Hepatic stellate cell (primary cell): Measurements from ENCODE around the gene FABP1.

Experiments used
- DNase-seq: peaks from one replicate; pipeline ENCODE4 v3.0.0; 2011; ENCODE audit warnings: low spot score

FABP1 gene

DNA sequence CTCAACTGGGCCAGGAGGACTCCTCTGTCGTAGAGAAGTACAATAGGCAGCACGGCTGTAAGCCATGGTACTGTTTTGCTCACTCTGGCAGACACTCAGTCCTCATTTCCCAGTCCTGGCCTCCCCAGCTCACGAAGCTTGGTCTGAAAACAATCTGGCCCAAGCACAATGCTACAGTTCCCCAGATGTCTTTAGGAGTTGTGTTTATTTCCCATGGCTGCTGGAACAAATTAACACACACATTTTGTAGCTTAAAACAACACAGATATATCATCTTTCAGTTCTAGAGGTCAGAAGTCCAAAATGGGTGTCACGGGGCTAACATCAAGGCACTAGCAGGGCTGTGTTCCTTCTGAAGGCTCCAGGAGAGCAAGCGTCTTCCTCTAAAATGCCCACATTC, 13.0 kb downstream of the FABP1 start:
- no peak for DNase-seq

DNA sequence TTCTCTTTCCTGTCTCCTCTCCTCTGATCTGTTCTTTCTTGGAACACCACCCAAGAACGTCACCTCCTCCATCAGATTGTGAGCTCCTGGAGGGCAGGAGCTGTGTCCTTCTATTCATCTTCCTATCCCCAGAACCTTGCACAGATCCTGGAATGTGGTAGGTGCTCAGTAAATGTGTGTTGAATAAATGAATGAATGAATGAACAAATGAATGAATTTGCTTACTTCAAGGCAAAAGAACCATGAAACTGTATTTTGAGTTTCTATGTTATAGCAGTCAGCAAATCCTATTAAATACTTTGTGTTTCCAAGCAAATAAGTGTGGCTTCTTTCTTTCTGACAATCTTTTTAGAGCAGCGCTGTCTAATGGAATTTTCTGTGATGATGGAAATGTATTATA, 14.8 kb downstream of the FABP1 start:
- no peak for DNase-seq

DNA sequence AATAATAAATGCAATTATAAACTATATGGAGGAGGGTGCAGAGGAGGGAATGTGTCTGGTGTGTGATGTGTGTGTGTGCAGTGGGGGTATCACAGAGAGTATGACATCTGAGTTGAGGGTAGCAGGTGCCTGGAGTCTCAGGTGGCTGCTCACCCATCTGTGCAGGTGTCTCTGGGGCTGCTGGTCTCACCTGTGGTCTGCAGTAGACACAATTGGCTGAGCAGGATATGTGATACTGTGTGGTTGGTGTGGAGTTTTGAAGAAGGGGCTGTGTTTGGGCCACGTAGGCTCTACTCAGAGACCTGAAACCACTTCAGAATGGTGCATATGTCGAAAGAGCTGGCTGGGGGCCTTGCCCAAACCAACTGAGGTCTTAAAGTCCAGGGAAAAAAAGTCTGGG, 17.0 kb downstream of the FABP1 start:
- no peak for DNase-seq

DNA sequence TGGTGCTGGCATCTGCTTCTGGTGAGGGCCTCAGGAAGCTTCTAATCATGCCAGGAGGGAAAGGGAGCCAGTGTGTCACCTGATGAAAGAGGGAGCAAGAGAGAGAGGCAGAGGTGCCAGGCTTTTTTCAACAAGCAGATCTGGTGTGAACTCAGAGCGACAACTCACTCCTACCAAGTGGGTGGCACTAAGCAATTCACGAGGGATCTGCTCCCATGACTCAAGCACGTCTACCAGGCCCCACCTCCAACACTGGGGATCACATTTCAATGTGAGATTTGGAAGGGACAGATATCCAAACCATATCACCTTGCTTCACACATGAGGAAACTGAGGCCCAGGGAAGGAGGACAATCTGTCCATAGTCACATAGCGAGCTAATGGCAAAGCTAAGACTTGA, 19.1 kb downstream of the FABP1 start:
- DNase-seq = no peak

DNA sequence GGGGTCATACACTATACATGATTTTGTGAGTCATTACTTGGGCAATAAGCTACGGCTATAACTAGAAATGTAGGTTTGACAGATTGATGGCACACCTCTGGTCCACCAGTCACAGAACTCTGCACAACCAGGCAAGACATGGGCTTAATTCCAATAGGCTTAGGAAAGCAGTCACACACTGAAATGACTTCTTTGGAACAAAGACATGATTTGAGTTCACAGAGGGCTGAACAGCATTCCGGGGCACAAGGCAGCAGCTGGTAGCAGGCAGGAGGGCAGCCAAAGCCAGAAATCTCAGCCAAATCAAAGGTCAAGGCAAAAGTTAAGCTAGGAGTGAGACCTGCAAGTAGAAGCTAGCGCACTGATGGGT, 27.4 kb downstream of the FABP1 start:
- no peak for DNase-seq

DNA sequence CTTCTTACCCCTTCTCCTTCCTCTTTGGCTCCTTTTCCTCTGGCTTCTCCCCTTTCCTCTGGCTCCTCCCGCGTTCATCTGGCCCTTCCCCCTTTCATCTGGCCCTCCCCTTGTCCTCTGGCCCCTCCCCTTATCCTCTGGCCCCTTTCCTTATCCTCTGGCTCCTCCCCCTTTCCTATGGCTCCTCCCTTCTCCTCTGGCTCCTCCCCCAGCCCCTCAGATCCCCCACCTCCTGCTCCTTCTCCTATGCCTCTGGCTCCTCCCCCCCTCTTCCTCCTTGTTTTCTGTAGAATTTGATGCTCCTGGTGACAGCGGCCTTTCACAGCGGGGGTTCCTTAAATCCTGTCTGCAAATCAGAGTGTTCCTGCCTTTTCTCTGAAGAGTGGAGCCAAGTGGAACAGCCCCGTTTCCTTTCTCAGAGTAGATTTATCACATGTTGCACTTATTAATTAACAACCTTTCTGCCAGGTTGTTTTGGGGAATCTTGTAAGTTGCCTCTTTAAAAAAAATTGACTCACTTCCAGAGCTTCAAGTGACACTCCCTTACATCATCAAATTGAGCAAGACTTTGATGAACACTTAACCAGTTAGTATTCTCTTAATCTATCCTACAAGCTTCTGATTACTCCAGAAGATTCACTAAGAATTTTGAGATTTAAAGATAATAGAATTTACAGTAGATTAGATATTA, 27.9 kb downstream of the FABP1 start:
- no peak for DNase-seq

DNA sequence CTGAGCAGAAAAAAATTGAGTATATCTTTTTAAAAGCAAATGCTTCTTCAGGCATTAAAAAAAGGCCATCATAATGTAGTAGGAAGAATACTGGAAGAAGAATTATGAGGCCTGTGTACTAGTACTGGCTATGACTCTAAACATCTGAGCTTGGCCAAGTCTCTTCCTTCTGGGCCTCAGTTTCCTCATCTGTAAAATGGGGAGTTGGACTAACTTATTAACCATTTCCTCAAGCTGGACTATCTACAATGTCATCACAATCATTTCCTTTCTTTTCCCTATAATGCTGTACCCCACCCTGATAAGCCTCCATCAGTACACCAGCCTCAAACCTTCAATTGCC, 29.3 kb downstream of the FABP1 start:
- no peak for DNase-seq

DNA sequence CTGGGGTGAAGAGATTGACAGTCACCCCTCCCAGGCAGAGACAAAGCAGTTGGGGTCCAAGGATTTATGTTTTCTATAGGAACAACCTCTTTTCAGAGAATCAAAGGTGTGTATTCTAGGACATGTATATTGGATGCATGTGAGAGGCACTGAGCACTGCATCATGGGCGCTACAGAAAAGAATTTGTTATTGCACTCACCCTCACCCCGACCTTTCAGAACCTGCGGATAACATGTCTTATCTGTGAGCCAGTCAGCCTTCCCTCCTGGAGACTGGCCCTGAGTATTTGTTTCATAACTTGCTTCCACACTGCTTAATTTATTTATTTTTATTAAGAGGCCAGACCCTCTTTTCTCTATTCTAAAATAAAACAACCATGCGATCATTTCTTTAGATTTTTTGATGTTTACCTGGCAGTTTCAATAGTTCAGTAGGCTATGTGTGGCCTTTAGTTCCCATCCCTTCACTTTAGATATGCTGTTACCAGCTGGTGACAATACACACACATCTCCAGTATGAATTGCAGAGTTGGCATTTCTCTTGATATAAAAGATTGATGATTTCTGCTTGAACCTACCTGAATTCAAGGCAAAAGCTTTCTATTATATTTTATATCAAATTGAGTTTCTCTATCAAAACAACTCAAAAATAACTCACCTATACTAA, 29.8 kb downstream of the FABP1 start:
- DNase-seq = no peak

DNA sequence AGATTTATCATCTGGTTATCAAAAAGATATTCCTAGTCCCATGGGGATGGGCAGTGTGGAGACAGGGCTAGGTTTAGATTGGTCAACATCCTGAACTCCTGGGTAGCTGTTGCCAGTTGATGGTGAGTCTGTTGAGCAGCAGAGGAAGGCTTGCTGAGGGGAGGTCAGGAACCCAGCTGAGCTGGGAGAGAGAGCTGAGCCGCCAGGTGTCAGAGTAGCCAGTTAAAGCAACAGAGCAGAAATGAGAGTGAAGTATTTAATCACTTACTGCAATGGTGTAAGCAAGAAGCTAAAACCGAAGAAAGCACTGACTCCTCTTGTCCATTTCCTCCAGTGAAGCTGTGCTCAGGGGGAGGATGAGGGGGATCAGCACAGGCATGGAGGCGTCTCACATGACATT, 30.7 kb downstream of the FABP1 start:
- DNase-seq = no peak

DNA sequence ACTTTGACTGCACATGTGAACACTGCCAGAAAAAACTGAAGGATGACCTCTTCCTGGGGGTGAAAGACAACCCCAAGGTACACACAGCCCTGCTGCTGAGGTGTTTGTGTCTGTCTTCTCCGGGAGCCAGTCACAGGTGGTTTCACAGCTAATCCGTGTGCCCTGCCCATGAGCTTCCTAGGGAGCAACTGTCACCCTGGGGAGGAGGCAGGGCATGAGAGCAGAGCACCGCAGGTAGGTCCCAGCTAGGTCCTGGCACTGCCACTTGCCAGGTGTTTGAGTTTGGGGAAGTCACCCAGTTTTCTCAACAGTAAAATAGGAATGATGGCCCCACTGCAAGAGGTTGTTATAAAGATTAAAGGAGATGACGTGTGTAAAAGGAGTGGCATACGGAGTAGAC, 31.2 kb downstream of the FABP1 start:
- no peak for DNase-seq

DNA sequence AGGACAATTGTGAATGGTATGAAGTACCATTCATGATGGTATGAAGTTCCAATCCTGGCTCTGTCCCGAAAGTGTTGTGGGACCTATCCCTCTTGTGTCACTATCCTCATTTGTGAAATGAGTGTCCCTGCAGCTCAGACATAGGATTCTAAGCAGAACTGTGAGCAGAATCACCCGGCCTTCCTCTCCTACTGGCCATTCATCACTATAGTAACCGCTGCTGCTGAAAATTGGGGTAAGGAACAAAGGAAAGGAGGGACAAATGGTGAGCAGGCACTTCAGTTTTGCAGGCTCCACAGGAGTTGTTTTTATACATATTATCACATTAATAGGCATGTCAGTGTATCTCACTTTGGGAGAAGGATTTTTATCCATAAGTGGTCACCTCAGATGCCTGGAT, 32.8 kb downstream of the FABP1 start:
- no peak for DNase-seq

DNA sequence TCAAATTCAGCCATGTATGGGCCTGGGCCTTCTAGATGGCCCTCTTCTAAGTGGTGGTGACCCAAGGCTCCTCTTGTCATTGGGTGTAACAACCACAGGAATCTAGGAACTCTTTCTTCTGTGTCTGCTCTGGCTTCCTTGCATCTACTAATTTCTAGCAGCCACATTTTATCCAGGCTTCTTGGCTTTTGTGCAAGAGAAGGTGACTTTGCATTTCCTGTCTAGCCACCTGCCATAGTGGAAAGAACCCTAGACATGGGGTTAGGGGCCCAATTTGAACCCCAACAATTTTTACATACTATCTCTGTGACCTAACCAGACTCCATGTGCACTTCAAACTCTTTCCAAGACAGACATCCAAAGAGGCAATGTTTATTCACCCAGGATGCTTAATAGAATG, 35.1 kb downstream of the FABP1 start:
- no peak for DNase-seq

DNA sequence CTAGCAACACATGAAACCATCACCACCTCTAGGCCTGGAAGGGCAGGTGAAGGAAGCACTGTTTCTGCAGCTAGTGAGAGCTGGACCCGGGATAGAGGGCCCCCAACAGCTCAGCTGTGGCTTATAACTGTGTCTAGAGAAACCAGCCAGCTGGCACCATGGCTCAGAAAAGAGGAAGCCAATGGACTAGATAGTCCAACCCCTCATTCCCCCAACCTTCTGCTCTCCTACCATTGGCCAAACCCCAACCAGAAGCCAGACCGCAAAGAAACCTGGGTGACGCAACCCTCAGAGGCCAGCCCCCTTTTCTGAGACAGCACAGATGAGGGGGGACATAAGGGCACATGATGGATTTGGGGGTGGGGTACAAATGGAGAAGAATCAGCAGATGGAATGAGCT, 35.9 kb downstream of the FABP1 start:
- DNase-seq = no peak

DNA sequence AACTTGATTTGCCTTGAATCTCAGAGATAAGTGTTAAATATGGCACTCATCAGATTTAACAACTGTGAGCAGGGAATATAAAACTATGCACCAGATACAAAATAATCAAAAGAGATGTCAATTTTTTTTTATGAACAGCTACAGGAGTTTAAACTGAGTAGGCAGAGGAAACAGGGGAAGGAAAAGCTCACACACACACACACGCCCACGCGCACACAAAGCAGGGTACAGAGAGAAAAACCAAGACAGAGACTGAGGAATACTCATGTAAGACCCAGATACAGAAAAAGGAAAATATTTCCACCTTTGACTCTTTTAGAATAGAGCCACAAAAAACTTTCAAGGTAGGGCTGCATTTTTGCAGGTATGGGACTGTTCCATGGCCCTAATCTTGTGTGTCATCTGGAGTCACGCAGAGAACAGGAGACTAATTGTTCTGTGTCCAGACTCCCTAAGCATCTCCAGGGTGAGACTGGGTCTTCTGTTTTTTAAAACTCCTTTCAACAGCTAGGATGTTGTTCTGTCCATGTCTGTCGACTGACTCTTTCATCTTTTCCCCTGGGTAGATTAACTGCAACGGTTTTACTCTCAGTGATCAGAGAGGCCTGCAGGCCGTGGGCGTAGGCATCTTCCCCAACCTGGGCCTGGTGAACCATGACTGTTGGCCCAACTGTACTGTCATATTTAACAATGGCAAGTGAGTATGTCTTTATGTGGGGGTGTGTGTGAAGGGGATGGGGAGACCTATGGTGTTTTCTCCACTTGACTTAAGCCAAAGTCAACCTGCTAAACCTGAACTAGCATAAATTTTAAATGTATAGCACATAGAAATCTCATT, 37.2 kb downstream of the FABP1 start:
- no peak for DNase-seq

DNA sequence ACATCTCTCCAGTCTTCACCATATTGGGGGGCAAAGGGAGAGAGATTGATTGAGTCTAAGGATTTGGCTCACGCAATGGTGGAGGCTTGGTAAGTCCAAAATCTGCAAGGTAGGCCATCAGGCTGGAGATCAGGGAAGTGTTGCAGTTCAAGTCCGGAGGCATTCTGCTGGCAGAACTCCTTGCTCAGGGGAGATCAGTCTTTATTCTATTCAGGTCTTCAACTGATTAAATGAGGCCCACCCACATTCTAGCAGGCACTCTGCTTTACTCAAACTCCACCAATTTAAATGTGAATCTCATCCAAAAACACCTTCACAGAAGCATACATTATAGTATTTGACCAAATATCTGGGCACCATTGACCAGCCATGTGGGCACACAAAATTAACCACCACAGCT, 38.9 kb downstream of the FABP1 start:
- no peak for DNase-seq

DNA sequence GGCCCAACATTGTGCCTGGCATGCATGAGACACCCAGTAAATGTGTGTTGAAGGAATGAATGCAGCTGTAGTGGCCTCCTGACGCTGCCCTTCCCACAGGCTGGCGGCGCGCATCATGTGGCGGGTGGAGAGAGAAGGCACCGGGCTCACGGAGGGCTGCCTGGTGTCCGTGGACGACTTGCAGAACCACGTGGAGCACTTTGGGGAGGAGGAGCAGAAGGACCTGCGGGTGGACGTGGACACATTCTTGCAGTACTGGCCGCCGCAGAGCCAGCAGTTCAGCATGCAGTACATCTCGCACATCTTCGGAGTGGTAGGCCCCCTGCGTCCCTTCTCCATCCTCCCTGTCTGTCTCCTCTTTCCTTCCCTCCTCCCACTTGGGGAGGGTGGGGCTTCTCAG, 40.1 kb downstream of the FABP1 start:
- no peak for DNase-seq

DNA sequence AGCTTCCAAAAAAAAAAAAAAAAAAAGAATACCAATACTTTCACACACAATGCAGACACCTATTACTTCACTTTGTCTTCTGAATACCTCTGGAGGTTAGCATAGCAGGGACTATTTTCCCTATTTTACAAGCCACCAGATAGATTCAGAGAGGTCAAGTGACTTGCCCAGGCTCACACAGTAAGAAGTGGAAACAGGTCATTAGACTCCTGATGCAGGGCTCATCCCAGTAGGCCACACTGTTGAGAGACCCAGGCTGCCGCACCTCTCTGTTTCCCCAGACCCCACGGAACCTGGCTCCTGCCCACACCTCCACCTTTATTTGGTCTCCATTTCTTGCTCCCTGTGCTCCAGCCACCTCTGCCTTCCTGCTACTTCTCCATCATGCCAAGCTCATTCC, 40.8 kb downstream of the FABP1 start:
- DNase-seq = no peak

DNA sequence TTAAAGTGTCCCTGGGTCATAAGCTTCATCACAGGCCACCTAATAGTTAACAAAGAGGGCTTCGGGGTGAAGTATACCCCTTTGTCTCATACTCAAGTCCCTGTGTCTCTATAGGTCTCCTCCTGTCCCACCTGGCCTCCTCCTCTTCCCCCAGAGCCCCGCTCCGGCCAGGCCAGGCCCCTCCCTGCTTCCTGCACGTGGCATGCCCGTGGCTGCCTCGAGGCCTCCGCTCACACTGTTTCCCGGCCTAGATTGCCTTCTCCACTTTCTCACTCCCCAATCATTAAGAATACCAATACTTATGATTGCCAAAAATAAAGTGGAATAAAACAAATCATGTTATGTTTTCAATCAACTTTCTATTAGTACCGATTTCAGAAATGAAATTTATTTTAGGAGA, 41.5 kb downstream of the FABP1 start:
- no peak for DNase-seq

DNA sequence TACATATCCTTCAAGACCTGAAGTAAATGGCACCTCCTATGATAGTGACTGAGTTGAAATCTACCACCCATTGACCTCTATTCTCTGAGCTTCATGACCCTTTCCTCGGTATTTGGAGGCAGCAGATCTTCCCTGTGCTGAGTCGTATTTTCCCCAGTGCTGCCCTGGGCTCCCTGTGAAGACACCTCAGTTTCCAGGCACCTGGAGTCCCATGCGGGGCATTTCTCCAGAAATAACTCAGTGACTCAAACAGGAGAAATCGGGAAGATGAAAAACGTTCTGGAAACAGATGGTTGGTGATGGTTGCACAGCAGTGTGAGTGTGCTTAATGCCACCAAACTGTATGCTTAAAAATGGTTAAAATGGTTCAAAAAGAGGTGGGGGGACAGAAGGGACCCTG, 42.3 kb downstream of the FABP1 start:
- DNase-seq = no peak

DNA sequence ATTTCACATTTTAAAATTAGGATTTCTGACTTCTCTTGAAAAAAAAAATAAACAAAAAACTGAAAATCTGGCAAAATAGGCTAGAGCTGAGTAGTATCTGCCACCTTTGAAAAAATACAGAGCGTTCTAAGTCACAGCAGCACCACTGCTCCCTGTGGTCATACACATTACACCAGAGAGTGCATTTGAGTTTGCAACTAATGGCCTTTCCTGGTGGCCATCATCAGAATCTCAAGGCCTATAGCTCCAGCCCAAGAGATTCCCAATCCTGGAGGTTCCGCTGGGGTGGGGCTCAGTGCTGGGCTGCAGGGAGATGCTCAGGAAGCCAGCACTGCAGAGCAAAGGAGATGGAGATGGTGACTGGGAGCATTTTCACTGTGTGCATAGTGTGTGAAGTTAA, 42.8 kb downstream of the FABP1 start:
- DNase-seq = no peak

DNA sequence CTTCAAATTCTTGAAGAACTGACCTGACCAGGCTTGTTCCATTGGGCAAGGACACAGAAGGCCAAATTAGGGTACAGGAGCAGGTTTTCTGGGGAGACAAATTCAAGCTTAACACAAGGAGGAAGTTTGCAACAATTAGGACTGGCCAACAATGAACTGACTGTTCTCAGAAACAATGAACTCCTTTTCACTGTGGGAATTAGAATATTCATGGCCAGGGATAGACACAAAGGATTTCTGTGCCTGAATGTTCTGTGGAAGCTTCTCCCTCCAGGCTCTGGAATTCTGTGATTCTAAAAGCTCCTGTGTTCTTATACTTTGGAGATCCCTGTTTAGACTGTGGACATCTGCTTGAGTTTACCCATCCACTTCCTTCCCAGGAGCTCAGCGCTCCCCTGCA, 45.1 kb downstream of the FABP1 start:
- DNase-seq = no peak

DNA sequence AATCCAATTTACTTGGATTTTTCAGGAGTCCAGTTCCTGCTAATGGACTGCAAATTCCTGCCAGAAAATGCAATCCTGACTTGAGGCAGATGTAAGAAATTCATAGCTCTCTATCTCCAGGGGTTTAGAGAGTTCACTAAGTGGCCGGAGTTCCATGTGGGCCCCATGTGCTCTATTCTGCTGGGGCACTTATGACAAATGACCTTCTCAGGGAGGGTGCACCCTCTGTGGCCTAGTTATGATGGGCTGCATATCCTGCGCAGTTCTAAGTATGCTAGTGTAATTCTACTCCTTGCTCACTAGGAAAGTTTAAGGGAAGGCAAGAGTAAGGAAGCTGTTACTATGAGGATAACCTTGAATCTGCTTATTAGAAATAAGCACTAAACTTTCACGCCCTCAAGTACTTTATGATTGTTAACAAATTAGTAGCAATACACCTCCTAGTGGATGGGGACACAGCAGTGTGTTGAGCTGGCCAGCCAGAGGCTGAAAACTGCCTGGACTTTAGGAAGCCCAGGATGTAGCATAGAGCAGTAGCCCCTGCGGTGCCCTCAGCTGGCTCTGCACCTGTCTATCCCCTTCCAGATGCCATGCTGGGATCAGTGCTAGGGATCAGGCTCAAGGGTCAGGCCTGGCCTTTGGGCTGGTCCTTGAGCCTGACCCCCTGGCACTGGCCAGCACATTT, 45.8 kb downstream of the FABP1 start:
- no peak for DNase-seq

DNA sequence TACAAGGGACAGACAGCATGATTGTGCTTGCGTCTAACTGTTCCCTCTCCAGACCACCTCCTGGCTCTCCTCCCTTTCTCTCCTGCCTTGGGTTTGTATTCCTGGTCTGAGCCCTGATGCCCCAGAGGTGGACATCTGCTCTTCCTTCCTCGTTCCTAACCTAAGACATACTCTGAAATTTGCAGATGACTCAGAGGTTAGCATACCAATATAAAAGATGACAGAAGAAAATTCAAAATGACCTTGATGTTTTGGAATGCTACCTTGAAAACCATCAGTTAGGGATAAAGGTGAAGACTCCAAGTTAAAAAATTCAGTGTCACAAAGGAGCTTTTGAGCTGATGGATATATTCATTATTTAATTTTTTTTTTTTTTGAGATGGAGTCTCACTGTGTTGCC, 47.3 kb downstream of the FABP1 start:
- no peak for DNase-seq
